ENCODE data around the gene CREB3L2. TPM values are rescaled to one million over a fixed set of nuclear protein-coding genes. Genes with fewer than 3 reads are reported as not detected.

The CREB3L2 gene
- total and polyA plus RNA-seq, 10 of the 15 experiments (the other 5 are each of a cell fraction or from before 2014, with no cell fraction given): 6.4 to 67.1 (median 26.2) TPM

- no peak for TF ChIP-seq GATAD2B (conservative IDR thresholded peaks at IDR 0.05; ENCODE audit: low read depth)
- TF ChIP-seq ESRRA (IDR thresholded peaks at IDR 0.05; ENCODE audit: low read length): no peak
- TF ChIP-seq WRNIP1 (IDR thresholded peaks at IDR 0.05; ENCODE audit: borderline replicate concordance, low read depth, low read length): no peak
- TF ChIP-seq CHD1 (IDR thresholded peaks at IDR 0.05; ENCODE audit: low read depth, low read length): no peak
- TF ChIP-seq ZNF207 (IDR thresholded peaks at IDR 0.05; ENCODE audit: borderline replicate concordance): no peak
- TF ChIP-seq, protein P1, sequence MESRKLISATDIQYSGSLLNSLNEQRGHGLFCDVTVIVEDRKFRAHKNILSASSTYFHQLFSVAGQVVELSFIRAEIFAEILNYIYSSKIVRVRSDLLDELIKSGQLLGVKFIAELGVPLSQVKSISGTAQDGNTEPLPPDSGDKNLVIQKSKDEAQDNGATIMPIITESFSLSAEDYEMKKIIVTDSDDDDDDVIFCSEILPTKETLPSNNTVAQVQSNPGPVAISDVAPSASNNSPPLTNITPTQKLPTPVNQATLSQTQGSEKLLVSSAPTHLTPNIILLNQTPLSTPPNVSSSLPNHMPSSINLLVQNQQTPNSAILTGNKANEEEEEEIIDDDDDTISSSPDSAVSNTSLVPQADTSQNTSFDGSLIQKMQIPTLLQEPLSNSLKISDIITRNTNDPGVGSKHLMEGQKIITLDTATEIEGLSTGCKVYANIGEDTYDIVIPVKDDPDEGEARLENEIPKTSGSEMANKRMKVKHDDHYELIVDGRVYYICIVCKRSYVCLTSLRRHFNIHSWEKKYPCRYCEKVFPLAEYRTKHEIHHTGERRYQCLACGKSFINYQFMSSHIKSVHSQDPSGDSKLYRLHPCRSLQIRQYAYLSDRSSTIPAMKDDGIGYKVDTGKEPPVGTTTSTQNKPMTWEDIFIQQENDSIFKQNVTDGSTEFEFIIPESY (IDR thresholded peaks at IDR 0.05): no peak
Measured at GRCh38 chr7:137948083-137948844, 53.6 kb downstream of the CREB3L2 start (continued).

GRCh38 chr7:137947046-137947445 lies 54.8 kb downstream of the CREB3L2 start:
- no peaks in the 10 kb centered on the region for H3K4me1 ChIP-seq (ENCODE audit: control insufficient read depth, insufficient read depth, low read length)
- no peak overlapping the region for H3K4me2 ChIP-seq (ENCODE audit: control insufficient read depth, insufficient read depth)
- DNase-seq (ENCODE audit: low read depth, low spot score) (no peak), ATAC-seq (no peak), FAIRE-seq (no peak)
- 89% methylated on average over 7 of the region's 7 CpGs for WGBS (ENCODE audit: insufficient coverage, insufficient replicate concordance, low lambda C conversion rate, missing lambda C conversion rate)
- H3K9ac ChIP-seq (ENCODE audit: control insufficient read depth, insufficient read depth, low read length): no peak overlapping the region
- H2AFZ ChIP-seq (ENCODE audit: control insufficient read depth, low read depth, low read length): no peak overlapping the region
- ChIA-PET CTCF (interaction anchor here (1.4 kb wide), 1 partner anchor 10 kb away, joined by 3 read pairs; no protein-coding TSS in a partner anchor), SMC1A (ENCODE audit: uncharacterized antibody, unreplicated experiment) (interaction anchor here (1.2 kb wide), 1 partner anchor 62 kb away, joined by 3 read pairs; no protein-coding TSS in a partner anchor), POLR2A (no interaction called here), RAD21 (ENCODE audit: unreplicated experiment) (interaction anchor here (1.5 kb wide), 1 partner anchor 52 kb away, joined by 3 read pairs; no protein-coding TSS in a partner anchor)
- H3K27ac ChIP-seq (ENCODE audit: control insufficient read depth, insufficient read depth): no peak overlapping the region
- H3K9me3 ChIP-seq (replicated peaks; ENCODE audit: control insufficient read depth, insufficient read depth, low read length): no peaks in the 10 kb centered on the region
- in situ Hi-C loops (cut with MboI): no loop called here
- peaks cover 41% of the 10 kb centered on the region for H3K79me2 ChIP-seq (ENCODE audit: control insufficient read depth, insufficient read depth, low read length)
- BruUV-seq (replicated peaks): no TSS peak
- peaks cover 0 to 17% of the 10 kb centered on the region in 2 experiments; a peak in 1 of 4 replicates for H3K36me3 ChIP-seq (ENCODE audit: control insufficient read depth in 2 of 2, insufficient read depth in 2 of 2, low read length in 1 of 2)
- intact Hi-C loops (cut with micrococcal nuclease; ENCODE audit: unreplicated experiment): no loop called here
- H3K4me3 ChIP-seq: no peak overlapping the region
- H3K27me3 ChIP-seq (replicated peaks in 1 of 2; ENCODE audit: control insufficient read depth in 2 of 2, insufficient read depth in 2 of 2, low read length in 1 of 2): no peaks in the 10 kb centered on the region
- H4K20me1 ChIP-seq (ENCODE audit: control insufficient read depth, insufficient read depth): no peaks in the 10 kb centered on the region
- TF ChIP-seq SMAD1 (IDR thresholded peaks at IDR 0.05; ENCODE audit: low read depth, partially characterized antibody) (no peak), ESRRA (IDR thresholded peaks at IDR 0.05; ENCODE audit: low read length) (no peak), NKRF (conservative IDR thresholded peaks at IDR 0.05) (no peak), TARDBP (IDR thresholded peaks at IDR 0.05; ENCODE audit: borderline replicate concordance) (no peak), CBFB (IDR thresholded peaks at IDR 0.05; ENCODE audit: low read depth) (no peak), ZNF384 (IDR thresholded peaks at IDR 0.05; ENCODE audit: borderline replicate concordance, low read depth, low read length) (no peak), KDM1A (IDR thresholded peaks at IDR 0.05; ENCODE audit: borderline replicate concordance) (no peak), ATF7 (IDR thresholded peaks at IDR 0.05; ENCODE audit: low read depth) (no peak), FOXK2 (IDR thresholded peaks at IDR 0.05) (no peak), IRF4 (IDR thresholded peaks at IDR 0.05; ENCODE audit: low read depth, low read length) (no peak), SIN3A (IDR thresholded peaks at IDR 0.05; ENCODE audit: low read depth, low read length) (no peak), MTA2 (IDR thresholded peaks at IDR 0.05; ENCODE audit: low read depth) (no peak)
- TF ChIP-seq, protein P2, sequence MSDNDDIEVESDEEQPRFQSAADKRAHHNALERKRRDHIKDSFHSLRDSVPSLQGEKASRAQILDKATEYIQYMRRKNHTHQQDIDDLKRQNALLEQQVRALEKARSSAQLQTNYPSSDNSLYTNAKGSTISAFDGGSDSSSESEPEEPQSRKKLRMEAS (IDR thresholded peaks at IDR 0.05; ENCODE audit: low read depth, low read length): no peak
- TF ChIP-seq, protein P3, sequence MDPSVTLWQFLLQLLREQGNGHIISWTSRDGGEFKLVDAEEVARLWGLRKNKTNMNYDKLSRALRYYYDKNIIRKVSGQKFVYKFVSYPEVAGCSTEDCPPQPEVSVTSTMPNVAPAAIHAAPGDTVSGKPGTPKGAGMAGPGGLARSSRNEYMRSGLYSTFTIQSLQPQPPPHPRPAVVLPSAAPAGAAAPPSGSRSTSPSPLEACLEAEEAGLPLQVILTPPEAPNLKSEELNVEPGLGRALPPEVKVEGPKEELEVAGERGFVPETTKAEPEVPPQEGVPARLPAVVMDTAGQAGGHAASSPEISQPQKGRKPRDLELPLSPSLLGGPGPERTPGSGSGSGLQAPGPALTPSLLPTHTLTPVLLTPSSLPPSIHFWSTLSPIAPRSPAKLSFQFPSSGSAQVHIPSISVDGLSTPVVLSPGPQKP (IDR thresholded peaks at IDR 0.05; ENCODE audit: low read depth, low read length): no peak

All from GM12878 (cell line).